NCI-H1436 treated with DMSO at 0.1 percent for 48 hours (cell line): ENCODE data around the gene SMARCC1.

Experiments used
- DNase-seq: peaks from one replicate; lab custom pipeline; 2025; lab: John Stamatoyannopoulos, UW

Gene SMARCC1

GRCh38 chr3:47583320-47584075, 198.2 kb downstream of the SMARCC1 start:
- DNase-seq: no peak

- no peak for DNase-seq
These were observed 199.9 kb downstream of the SMARCC1 start for GRCh38 chr3:47581835-47582234.

- no peak for DNase-seq
These were observed 200.3 kb downstream of the SMARCC1 start for GRCh38 chr3:47581422-47581821.

- no peak for DNase-seq
These were observed 201.2 kb downstream of the SMARCC1 start for GRCh38 chr3:47580481-47580880.

- DNase-seq: no peak
These were observed 201.8 kb downstream of the SMARCC1 start for GRCh38 chr3:47579875-47580274.

- DNase-seq: no peak
These were observed 202.7 kb downstream of the SMARCC1 start, which contains the start of gene CSPG5 for GRCh38 chr3:47578691-47579632. CSPG5 (minus strand) TSS chr3:47578865; CDS start chr3:47578693, 172 bp downstream.

- DNase-seq: no peak
These were observed 203.5 kb downstream of the SMARCC1 start for GRCh38 chr3:47578119-47578632.

- no peak for DNase-seq
These were observed 204.0 kb downstream of the SMARCC1 start for GRCh38 chr3:47577583-47578118.

- no peak for DNase-seq
These were observed 208.2 kb downstream of the SMARCC1 start for GRCh38 chr3:47573190-47574172.

- no peak for DNase-seq
These were observed 210.1 kb downstream of the SMARCC1 start for GRCh38 chr3:47571391-47572175.

- no peak for DNase-seq
These were observed 212.8 kb downstream of the SMARCC1 start for GRCh38 chr3:47568901-47569300.

- DNase-seq: no peak
These were observed 214.5 kb downstream of the SMARCC1 start for GRCh38 chr3:47567149-47567548.

- no peak for DNase-seq
These were observed 215.0 kb downstream of the SMARCC1 start for GRCh38 chr3:47566667-47567066.

GRCh38 chr3:47565734-47566550, 215.8 kb downstream of the SMARCC1 start:
- DNase-seq: no peak

- DNase-seq: no peak
These were observed 225.3 kb downstream of the SMARCC1 start for GRCh38 chr3:47556351-47556750.

GRCh38 chr3:47554335-47554734, 227.4 kb downstream of the SMARCC1 start:
- DNase-seq: no peak

- no peak for DNase-seq
These were observed 228.3 kb downstream of the SMARCC1 start for GRCh38 chr3:47553407-47553806.

GRCh38 chr3:47542471-47543173, 239.1 kb downstream of the SMARCC1 start:
- DNase-seq: no peak

- DNase-seq: no peak
These were observed 240.0 kb downstream of the SMARCC1 start for GRCh38 chr3:47541583-47542108.
